ENCODE data around the gene MINAR2. TPM values are rescaled to one million over a fixed set of nuclear protein-coding genes. Genes with fewer than 3 reads are reported as not detected.

Gene MINAR2
- polyA plus RNA-seq, 1 of the 3 experiments (the other 2 are of a cell fraction), result not detected

GRCh38 chr5:129745997-129746396, 1.9 kb upstream of the MINAR2 start:
- Histone ChIP-seq H3K4me1 (ENCODE audit: control insufficient read depth in 1 of 2, insufficient read depth in 2 of 2, low read depth in 1 of 2, low read length in 1 of 2) (no peaks in the 10 kb centered on the region), H3F3A (replicated peaks; ENCODE audit: insufficient read depth) (no peaks in the 10 kb centered on the region), H3K9me2 (no peaks in the 10 kb centered on the region), H3K36me3 (replicated peaks in 1 of 2; ENCODE audit: control insufficient read depth in 1 of 2, insufficient read depth in 2 of 2, low read length in 1 of 2) (no peaks in the 10 kb centered on the region), H4K20me1 (ENCODE audit: insufficient read depth) (no peaks in the 10 kb centered on the region), H3K9me3 (no peaks in the 10 kb centered on the region), H3K4me2 (no peak overlapping the region), H3K9ac (no peak overlapping the region), H3K27ac (ENCODE audit: low read depth in 2 of 2, low read length in 1 of 2) (no peak overlapping the region), H3K79me2 (ENCODE audit: insufficient read depth) (no peaks in the 10 kb centered on the region), H3K4me3 (ENCODE audit: low read depth in 2 of 2, low read length in 1 of 2) (no peak overlapping the region), H3K27me3 (ENCODE audit: insufficient read depth) (no peaks in the 10 kb centered on the region; the same call in 1 of the 2 replicates), H2AFZ (ENCODE audit: low read depth) (no peak overlapping the region)
- DNase-seq, result no peak
- CTCF ChIA-PET, result no interaction called here
- POLR2A ChIA-PET, result no interaction called here
- TF ChIP-seq TEAD4 (IDR thresholded peaks at IDR 0.05; ENCODE audit: borderline replicate concordance, insufficient read depth), result no peak
- TF ChIP-seq PBX3 (IDR thresholded peaks at IDR 0.05), result no peak
- TF ChIP-seq TCF12 (IDR thresholded peaks at IDR 0.05), result no peak
- no peak for TF ChIP-seq EP300 (IDR thresholded peaks at IDR 0.05; ENCODE audit: borderline replicate concordance in 1 of 2, low read depth in 1 of 2, low read length in 1 of 2)
- TF ChIP-seq SMC3 (IDR thresholded peaks at IDR 0.05; ENCODE audit: low read depth, low read length), result no peak
- 1% methylated on average over 4 of the region's 4 CpGs for WGBS (ENCODE audit: low lambda C conversion rate)

GRCh38 chr5:129746876-129747275, 1.0 kb upstream of the MINAR2 start:
- H2AFZ ChIP-seq (ENCODE audit: low read depth), result no peak overlapping the region
- H3K4me1 ChIP-seq (ENCODE audit: control insufficient read depth in 1 of 2, insufficient read depth in 2 of 2, low read depth in 1 of 2, low read length in 1 of 2), result no peaks in the 10 kb centered on the region
- no peaks in the 10 kb centered on the region for H3K9me2 ChIP-seq
- no peaks in the 10 kb centered on the region for H3K36me3 ChIP-seq (replicated peaks in 1 of 2; ENCODE audit: control insufficient read depth in 1 of 2, insufficient read depth in 2 of 2, low read length in 1 of 2)
- ChIA-PET POLR2A (no interaction called here), CTCF (interaction anchor here (0.6 kb wide), 1 partner anchor 945 kb away, joined by 3 read pairs; no protein-coding TSS in a partner anchor)
- no peak overlapping the region for H3K4me2 ChIP-seq
- no peaks in the 10 kb centered on the region for H3F3A ChIP-seq (replicated peaks; ENCODE audit: insufficient read depth)
- H3K27me3 ChIP-seq (ENCODE audit: insufficient read depth), result no peaks in the 10 kb centered on the region; the same call in 1 of the 2 replicates
- WGBS (ENCODE audit: low lambda C conversion rate), result 0% methylated on average over 2 of the region's 2 CpGs
- H4K20me1 ChIP-seq (ENCODE audit: insufficient read depth), result no peaks in the 10 kb centered on the region
- no peak for DNase-seq
- no peak overlapping the region for H3K4me3 ChIP-seq (ENCODE audit: low read depth in 2 of 2, low read length in 1 of 2)
- H3K79me2 ChIP-seq (ENCODE audit: insufficient read depth), result no peaks in the 10 kb centered on the region
- TF ChIP-seq EZH2phosphoT487 (IDR thresholded peaks at IDR 0.05; ENCODE audit: borderline replicate concordance, low read depth), result no peak
- H3K9ac ChIP-seq, result no peak overlapping the region
- H3K27ac ChIP-seq (ENCODE audit: low read depth in 2 of 2, low read length in 1 of 2), result no peak overlapping the region
- no peaks in the 10 kb centered on the region for H3K9me3 ChIP-seq

GRCh38 chr5:129748913-129749880, 1.3 kb downstream of the MINAR2 start:
- H3K27me3 ChIP-seq (ENCODE audit: insufficient read depth), result no peaks in the 10 kb centered on the region; the same call in 1 of the 2 replicates
- no peaks in the 10 kb centered on the region for H3K36me3 ChIP-seq (replicated peaks in 1 of 2; ENCODE audit: control insufficient read depth in 1 of 2, insufficient read depth in 2 of 2, low read length in 1 of 2)
- DNase-seq, result no peak
- H2AFZ ChIP-seq (ENCODE audit: low read depth), result no peak overlapping the region
- no peaks in the 10 kb centered on the region for H4K20me1 ChIP-seq (ENCODE audit: insufficient read depth)
- no peaks in the 10 kb centered on the region for H3F3A ChIP-seq (replicated peaks; ENCODE audit: insufficient read depth)
- no peak overlapping the region for H3K9ac ChIP-seq
- H3K79me2 ChIP-seq (ENCODE audit: insufficient read depth), result no peaks in the 10 kb centered on the region
- H3K4me3 ChIP-seq (ENCODE audit: low read depth in 2 of 2, low read length in 1 of 2), result no peak overlapping the region
- no peak overlapping the region for H3K4me2 ChIP-seq
- no peaks in the 10 kb centered on the region for H3K4me1 ChIP-seq (ENCODE audit: control insufficient read depth in 1 of 2, insufficient read depth in 2 of 2, low read depth in 1 of 2, low read length in 1 of 2)
- ChIA-PET POLR2A (no interaction called here), CTCF (interaction anchor here (1.1 kb wide), 2 partner anchors 19 to 22 kb away, joined by 4 read pairs; no protein-coding TSS in a partner anchor)
- H3K27ac ChIP-seq (ENCODE audit: low read depth in 2 of 2, low read length in 1 of 2), result no peak overlapping the region
- H3K9me2 ChIP-seq, result no peaks in the 10 kb centered on the region
- 0% methylated on average over 1 of the region's 1 CpG for WGBS (ENCODE audit: low lambda C conversion rate)
- no peaks in the 10 kb centered on the region for H3K9me3 ChIP-seq
- TF ChIP-seq JUND (IDR thresholded peaks at IDR 0.05), result no peak
- TF ChIP-seq REST (IDR thresholded peaks at IDR 0.05; ENCODE audit: low read depth, low read length), result no peak
- no peak for TF ChIP-seq MAX (IDR thresholded peaks at IDR 0.05; ENCODE audit: low read depth)
- no peak for TF ChIP-seq NRF1 (IDR thresholded peaks at IDR 0.05; ENCODE audit: low read depth, low read length)
- TF ChIP-seq MXI1 (IDR thresholded peaks at IDR 0.05; ENCODE audit: low read depth, low read length), result no peak
- TF ChIP-seq ZBTB33 (IDR thresholded peaks at IDR 0.05; ENCODE audit: borderline replicate concordance, low read depth), result no peak
- no peak for TF ChIP-seq EZH2phosphoT487 (IDR thresholded peaks at IDR 0.05; ENCODE audit: borderline replicate concordance, low read depth)
- no peak for TF ChIP-seq YY1 (IDR thresholded peaks at IDR 0.05; ENCODE audit: low read depth)
- TF ChIP-seq SMC3 (IDR thresholded peaks at IDR 0.05; ENCODE audit: low read depth, low read length), result no peak
